HG02840 (cell line): ENCODE measurements around the gene UMOD.

Source experiments
- ATAC-seq: cut with Tn5 transposase; IDR thresholded peaks from one replicate; pipeline ENCODE4 v1.9.1; 2021; ENCODE audit warnings: mild to moderate bottlenecking, moderate library complexity, moderate number of reproducible peaks; ENCODE audit not compliant: unreplicated experiment, low FRiP score

The UMOD gene

DNA sequence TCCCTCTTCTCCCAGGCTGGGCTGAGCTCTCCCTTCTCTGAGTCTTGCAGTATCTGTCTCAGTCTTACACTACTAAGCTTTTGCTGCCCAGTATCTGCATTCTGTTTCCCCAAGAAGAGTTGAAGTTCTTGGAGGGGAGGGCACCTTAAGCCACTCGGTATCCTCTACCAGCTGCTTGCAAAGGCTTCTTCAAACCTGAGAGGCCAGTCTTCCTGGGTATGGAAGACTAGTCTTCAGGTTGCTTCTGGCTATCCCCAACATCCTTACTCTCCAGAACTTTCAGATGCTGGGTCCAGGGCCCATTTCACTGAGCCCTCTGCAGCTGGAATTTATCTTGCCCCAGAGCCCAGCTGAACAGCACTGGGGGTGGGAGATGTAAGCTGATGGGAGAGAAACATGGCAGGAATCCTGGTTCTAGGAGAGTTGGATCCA, 45.3 kb downstream of the UMOD start:
- ATAC-seq = no peak

DNA sequence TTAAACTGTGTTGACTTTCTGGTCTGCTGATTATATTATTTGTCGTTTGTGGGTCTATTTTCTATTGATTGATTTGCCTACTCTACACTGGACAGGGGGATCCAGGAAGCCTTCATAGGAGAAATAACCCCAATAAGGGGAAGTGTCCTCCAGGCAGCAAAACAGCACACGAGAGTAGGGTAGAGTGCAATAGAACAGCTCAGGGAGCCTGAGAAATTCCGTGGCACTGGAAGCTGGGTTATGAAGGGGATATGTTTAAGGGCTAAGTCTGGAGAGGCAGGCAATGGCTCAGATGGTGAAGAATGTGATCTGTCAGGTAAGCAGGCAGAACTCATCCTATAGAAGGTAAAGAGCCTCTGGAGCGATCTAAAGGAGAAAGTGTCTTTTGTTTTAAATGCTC, 46.1 kb downstream of the UMOD start:
- ATAC-seq = no peak

DNA sequence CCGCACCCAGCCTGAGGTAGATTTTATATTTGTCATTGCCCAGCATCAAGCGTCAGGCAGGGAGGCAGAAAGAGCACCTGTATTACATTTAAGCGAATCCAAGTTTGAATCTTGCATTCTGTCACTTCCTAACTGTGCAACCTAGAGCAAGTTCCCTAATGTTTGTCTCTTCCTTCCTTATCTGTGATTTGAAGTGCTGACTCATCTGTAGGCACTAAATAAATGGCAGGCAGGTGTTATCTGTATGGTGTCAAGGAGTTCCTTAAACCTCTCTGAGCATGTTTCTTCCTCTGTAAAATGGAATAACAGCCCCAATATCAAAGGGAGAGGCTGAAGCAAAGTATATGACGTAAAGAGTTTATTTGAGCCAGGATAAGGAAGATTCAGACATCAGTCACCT, 49.5 kb downstream of the UMOD start:
- ATAC-seq = no peak

DNA sequence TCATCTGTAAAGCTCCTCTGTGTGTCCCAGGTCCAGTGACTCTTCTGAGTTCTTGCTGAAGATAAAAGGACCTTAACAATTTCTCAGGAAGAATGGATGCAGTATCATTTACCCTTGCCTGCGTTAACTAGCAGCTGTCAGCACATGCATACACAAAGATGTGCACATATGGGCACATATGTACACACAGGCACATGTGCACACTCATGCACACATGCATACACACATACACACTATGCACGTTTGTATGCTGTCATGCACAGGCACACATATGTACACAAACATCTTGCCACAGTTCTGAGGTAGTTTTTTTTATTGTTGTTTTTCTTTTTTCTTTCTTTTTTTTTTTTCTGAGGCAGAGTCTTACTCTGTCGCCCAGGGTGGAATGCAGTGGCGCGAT, 50.1 kb downstream of the UMOD start:
- no peak for ATAC-seq

DNA sequence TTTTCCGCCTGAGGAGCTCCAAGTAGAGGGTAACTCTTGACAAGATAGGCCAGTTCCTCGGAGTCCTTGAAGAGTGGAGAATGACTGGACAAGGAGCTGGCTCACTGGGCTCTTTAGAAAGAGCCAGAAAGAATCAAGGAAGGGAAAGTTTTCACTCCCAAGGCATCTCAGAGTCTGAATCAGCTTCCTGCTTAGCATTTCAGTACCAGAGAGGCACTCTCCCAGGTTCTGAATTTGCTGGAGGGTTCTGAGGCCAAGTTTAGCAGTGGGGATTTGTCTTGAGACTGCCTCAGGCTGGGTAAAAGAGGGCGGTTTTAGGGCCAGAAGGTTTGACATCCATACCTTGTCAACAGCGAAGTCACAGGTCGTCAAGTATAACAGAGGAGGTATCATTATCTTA, 50.7 kb downstream of the UMOD start:
- no peak for ATAC-seq

DNA sequence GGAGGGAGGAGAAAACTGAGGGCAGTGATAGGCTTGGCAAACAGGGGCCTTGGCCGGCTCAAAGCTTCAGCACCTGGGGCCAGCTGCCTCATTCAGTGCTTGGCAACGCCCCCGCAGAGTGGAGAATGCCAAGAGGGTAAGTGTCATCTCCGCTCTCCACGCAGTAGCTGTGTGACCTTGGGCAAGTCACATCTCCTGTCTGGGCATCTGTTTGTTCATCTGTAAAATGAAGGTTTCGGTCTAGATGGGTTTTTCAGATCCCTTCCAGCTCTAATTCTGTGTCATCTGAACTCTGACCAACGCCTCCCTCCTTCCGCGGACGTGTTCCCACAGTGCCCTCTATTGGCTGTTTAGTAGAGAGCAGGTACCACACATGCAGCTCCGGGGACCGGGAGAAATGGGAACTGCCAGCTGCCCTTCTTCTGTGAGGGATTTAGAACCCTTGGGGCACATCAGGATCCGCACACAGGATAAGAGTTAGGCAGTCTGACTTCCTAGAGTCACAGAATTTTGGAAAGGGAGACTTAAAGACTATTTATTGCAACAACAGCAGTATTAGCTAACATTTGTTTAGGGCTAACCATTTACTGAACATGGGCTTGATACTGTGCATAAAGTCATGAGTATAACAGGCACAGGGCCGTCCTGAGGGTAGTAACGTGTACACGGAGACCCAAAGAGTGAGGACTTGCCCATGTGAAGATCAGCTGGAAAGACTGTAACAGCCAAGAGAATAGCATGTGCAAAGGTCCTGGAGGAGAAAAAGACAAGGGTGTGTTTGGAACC, 52.0 kb downstream of the UMOD start:
- ATAC-seq = no peak

DNA sequence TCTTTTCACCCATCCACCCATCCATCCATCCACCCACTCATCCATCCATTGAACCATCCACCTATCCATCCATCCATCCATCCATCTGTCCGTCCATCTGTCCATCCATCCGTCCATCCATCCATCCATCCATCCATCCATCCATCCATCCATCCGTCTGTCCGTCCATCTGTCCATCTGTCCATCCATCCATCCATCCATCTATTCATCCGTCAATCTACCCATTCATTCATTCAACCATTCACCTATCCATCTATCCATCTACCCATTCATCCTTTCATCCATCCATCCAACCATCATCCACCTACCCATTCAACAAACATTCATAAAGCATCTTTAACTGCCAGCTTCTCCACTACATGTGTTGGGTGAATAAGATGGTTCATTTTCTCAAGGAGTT, 54.1 kb downstream of the UMOD start:
- ATAC-seq = no peak

DNA sequence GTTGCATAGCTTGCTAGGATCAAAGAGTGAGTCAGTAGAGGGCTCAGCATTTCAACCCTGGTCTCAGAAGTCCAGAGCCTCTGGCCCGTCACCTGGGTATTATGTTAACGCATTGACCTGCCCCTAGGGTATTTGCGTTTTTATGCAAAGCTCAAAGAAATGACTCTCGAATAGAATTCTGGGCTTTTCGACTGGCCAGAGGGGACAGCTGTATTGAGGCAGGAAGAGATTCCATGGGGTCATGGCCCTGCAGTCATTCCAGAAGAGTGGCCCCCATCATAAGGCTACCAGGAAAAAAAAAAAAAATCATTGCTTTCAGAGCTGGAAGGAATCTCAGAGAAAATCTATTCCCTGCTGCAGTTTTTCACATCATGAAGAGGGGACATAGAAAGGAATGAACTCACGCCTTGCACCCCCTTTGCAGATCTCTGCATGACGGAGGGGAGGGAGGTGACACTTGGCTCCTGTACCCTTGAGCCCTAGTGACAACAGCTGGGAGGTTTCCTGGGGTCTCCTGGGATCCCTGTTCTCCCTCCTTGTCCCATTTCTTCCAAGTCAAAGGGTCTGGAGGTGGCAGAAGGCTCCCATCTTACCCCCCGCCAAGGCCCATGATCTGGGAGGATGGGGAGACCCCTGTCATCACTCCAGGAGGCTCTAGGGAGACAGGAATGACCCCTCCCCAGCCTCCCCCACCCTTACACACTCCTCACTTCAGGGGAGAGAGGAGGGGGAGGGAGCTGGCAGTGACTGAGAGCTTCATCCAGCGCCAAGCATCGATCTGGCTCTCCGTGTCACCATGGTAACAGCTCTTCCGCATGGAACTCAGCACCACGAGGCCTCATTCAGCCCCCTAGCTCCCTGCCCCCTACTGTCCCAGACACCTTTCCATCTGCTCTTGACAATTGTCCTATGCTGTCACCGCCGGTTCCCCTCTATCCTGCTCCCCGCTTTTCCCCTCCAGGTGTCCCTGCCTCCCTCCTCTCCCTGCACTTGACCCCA, 61.0 kb downstream of the UMOD start:
- no peak for ATAC-seq

DNA sequence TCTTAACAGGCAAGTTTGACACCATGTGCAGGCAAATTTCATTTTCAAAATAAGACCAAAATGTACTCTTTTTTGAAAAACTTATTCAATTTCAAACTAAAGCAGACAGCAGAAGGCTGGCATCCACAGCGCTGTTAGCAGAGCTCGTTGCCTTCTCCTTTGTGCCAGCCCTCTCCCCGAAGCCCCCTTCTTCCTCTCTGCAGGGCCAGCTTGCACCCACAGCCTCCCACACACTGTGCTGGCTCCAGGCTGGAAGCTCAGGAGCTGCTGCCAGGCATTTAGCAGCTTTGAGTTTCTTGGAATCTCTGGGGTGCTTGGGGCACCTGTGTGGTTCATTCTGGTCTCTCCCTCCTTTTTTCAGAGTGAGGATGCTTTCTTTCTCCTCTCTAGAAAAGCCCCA, 62.9 kb downstream of the UMOD start:
- no peak for ATAC-seq

DNA sequence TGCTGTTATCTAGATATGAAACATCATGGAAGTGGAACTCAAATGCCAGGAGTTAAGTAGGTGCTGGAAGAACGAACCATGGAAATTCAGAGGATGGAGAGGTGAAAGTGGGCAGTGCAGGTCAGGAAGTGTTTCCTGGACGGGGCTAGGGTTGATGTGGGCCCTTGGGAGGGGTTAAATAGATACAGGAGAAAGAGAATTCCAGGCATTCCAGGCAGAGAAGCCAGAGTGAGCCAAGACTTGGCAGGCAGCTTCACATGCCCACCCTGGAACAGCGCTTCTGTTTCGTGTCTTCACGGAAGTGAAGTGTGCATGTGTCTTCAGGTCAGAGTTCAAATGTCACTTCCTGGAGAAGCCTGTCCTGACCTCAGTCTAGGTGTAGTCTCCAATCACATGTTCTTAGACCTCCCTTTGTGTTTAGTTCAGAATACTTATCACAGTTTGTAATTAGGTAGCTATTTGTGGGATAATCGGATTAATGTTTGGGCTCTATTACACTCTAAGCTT, 66.5 kb downstream of the UMOD start:
- ATAC-seq = no peak
